ENCODE results near the gene RBM47.

- TF ChIP-seq EZH2phosphoT487 (IDR thresholded peaks at IDR 0.05; ENCODE audit: borderline replicate concordance): no peak
- TF ChIP-seq, protein P1, sequence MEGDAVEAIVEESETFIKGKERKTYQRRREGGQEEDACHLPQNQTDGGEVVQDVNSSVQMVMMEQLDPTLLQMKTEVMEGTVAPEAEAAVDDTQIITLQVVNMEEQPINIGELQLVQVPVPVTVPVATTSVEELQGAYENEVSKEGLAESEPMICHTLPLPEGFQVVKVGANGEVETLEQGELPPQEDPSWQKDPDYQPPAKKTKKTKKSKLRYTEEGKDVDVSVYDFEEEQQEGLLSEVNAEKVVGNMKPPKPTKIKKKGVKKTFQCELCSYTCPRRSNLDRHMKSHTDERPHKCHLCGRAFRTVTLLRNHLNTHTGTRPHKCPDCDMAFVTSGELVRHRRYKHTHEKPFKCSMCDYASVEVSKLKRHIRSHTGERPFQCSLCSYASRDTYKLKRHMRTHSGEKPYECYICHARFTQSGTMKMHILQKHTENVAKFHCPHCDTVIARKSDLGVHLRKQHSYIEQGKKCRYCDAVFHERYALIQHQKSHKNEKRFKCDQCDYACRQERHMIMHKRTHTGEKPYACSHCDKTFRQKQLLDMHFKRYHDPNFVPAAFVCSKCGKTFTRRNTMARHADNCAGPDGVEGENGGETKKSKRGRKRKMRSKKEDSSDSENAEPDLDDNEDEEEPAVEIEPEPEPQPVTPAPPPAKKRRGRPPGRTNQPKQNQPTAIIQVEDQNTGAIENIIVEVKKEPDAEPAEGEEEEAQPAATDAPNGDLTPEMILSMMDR (conservative IDR thresholded peaks at IDR 0.05; ENCODE audit: low read length): no peak
Measured at GRCh38 chr4:40516651-40517050, 113.0 kb downstream of the RBM47 start.

All from Loucy (cell line).